OCI-LY3 (cell line): ENCODE results near the gene EML4.

Experiments
- EZH2phosphoT487 ChIP-seq: fragments of 200-600 bp; shearing (Covaris generic); IDR thresholded peaks from 2 replicates; pipeline ENCODE4 v1.6.1; 2018; ENCODE audit warnings: antibody characterized with exemption, mixed run types, low read depth
- TF ChIP-seq, protein P1 (sequence below): fragments of 200-600, 300-600 bp; sonication (generic); IDR thresholded peaks from 2 replicates; pipeline ENCODE4 v1.5.1; 2014; ENCODE audit warnings: antibody characterized with exemption, low read length, low read depth

DNA sequence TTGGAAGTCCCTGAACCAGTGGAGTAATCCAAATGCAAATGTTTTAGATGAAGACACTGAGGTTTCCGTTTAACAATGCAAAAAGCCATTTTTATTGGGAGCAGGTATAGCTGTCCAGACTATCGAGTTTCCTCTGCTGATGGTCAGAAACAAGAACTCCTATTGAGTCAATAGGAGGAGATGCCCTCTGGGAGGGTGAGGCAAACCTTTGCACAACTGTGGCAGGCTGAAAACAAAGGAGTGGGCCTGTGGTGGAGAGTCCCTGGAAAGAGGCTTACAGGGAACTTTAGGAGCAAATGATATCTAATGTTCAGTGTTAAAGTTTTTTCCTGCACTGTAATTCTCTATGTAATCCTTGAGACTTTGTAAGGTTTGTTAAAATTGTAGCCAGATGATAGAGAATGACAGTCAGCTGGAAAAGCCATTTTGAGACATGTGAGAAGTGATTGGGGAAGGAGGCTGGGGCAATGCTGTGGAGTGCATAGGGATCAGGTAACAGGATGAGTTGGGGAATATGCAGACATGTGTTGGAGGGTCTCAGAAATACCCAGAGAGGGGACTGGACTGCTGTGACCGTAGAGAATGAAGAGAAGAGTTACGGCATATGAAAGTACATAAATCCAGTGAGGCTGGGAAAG, 15.1 kb upstream of the EML4 start:
- TF ChIP-seq, protein P1, sequence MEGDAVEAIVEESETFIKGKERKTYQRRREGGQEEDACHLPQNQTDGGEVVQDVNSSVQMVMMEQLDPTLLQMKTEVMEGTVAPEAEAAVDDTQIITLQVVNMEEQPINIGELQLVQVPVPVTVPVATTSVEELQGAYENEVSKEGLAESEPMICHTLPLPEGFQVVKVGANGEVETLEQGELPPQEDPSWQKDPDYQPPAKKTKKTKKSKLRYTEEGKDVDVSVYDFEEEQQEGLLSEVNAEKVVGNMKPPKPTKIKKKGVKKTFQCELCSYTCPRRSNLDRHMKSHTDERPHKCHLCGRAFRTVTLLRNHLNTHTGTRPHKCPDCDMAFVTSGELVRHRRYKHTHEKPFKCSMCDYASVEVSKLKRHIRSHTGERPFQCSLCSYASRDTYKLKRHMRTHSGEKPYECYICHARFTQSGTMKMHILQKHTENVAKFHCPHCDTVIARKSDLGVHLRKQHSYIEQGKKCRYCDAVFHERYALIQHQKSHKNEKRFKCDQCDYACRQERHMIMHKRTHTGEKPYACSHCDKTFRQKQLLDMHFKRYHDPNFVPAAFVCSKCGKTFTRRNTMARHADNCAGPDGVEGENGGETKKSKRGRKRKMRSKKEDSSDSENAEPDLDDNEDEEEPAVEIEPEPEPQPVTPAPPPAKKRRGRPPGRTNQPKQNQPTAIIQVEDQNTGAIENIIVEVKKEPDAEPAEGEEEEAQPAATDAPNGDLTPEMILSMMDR, result no peak
- no peak for TF ChIP-seq EZH2phosphoT487
